ENCODE measurements around the gene OSBP. TPM values are rescaled to one million over a fixed set of nuclear protein-coding genes. Genes with fewer than 3 reads are reported as not detected.
A peak's percentile ranks its signal among the peaks of the same experiment; 100 is the strongest.

Gene OSBP
- total RNA-seq, 1 experiment from 2014 or later = 49.7 TPM

- ChIA-PET CTCF (no interaction called here), POLR2A (ENCODE audit: unreplicated experiment) (no interaction called here)
- no peak for DNase-seq
- H2AFZ ChIP-seq = no peak overlapping the region
- BruUV-seq (replicated peaks) = no TSS peak
- peaks cover 32% of the 10 kb centered on the region for H3K4me1 ChIP-seq (replicated peaks; ENCODE audit: insufficient read depth)
- no peak overlapping the region for H3K27ac ChIP-seq
- H3K9me3 ChIP-seq (ENCODE audit: insufficient read depth, low read depth) = no peaks in the 10 kb centered on the region
- H3K36me3 ChIP-seq (ENCODE audit: low read depth) = no peaks in the 10 kb centered on the region
- no peaks in the 10 kb centered on the region for H3K9me2 ChIP-seq (ENCODE audit: insufficient read depth)
- H4K20me1 ChIP-seq (ENCODE audit: insufficient read depth) = peaks cover 4% of the 10 kb centered on the region; the same call in 1 of the 2 replicates
- no peaks in the 10 kb centered on the region for H3K79me2 ChIP-seq (ENCODE audit: low read depth)
- H3K4me2 ChIP-seq = peak overlapping the region; percentile 54; the same call in 1 of the 2 replicates
- no peak overlapping the region for H3K4me3 ChIP-seq
- peaks cover 66% of the 10 kb centered on the region for H3F3A ChIP-seq (ENCODE audit: insufficient read depth, low read depth)
- intact Hi-C loops (cut with micrococcal nuclease; ENCODE audit: unreplicated experiment) = loop anchor here (5.0 to 10.0 kb wide), 4 partner anchors 204 to 1779 kb away; partner anchors contain the start of genes DTX4, LPXN, STX3 and ZFP91
- no peak for TF ChIP-seq EZH2 (IDR thresholded peaks at IDR 0.05; ENCODE audit: low read depth)
- TF ChIP-seq, protein P1, sequence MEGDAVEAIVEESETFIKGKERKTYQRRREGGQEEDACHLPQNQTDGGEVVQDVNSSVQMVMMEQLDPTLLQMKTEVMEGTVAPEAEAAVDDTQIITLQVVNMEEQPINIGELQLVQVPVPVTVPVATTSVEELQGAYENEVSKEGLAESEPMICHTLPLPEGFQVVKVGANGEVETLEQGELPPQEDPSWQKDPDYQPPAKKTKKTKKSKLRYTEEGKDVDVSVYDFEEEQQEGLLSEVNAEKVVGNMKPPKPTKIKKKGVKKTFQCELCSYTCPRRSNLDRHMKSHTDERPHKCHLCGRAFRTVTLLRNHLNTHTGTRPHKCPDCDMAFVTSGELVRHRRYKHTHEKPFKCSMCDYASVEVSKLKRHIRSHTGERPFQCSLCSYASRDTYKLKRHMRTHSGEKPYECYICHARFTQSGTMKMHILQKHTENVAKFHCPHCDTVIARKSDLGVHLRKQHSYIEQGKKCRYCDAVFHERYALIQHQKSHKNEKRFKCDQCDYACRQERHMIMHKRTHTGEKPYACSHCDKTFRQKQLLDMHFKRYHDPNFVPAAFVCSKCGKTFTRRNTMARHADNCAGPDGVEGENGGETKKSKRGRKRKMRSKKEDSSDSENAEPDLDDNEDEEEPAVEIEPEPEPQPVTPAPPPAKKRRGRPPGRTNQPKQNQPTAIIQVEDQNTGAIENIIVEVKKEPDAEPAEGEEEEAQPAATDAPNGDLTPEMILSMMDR (conservative IDR thresholded peaks at IDR 0.05) = no peak
- no peaks in the 10 kb centered on the region for H3K27me3 ChIP-seq (ENCODE audit: insufficient read depth, low read depth)
Measured at GRCh38 chr11:59553323-59553722, 62.3 kb downstream of the OSBP start.

DNA sequence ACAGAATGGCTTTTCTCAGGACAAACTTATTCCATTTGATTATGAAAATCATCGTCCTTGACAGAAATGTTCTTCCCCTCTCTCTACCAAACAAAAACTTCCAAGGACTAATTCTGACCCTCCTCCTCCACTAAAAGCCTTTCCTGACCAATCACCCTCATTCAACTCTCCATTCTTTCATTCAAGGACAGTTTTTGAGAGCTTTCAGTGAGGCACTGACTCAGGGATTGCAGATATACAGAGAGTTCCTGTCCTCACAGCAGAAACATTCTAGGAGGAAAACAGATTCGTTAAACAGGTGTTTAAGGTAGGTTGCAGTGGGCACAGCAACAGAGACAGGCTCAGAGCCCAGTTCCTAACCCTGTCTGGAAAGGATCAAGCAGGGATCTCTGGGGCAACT is 62.7 kb downstream of the OSBP start:
- H3K4me3 ChIP-seq = peak overlapping the region; percentile 19; the same call in 1 of the 2 replicates
- H3F3A ChIP-seq (ENCODE audit: insufficient read depth, low read depth) = peaks cover 66% of the 10 kb centered on the region
- H3K4me2 ChIP-seq = peak overlapping the region; percentile 54
- H3K79me2 ChIP-seq (ENCODE audit: low read depth) = no peaks in the 10 kb centered on the region
- no peaks in the 10 kb centered on the region for H3K27me3 ChIP-seq (ENCODE audit: insufficient read depth, low read depth)
- no peaks in the 10 kb centered on the region for H3K36me3 ChIP-seq (ENCODE audit: low read depth)
- ChIA-PET POLR2A (ENCODE audit: unreplicated experiment) (no interaction called here), CTCF (interaction anchor here (0.7 kb wide), 1 partner anchor 118 kb away, joined by 3 read pairs; no protein-coding TSS in a partner anchor)
- H3K4me1 ChIP-seq (replicated peaks; ENCODE audit: insufficient read depth) = peaks cover 37% of the 10 kb centered on the region
- 0 out of 2 replicates have a peak overlapping the region, but pooled peaks have one; percentile 27 for H3K27ac ChIP-seq
- BruUV-seq (replicated peaks) = no TSS peak
- DNase-seq = no peak
- H3K9me2 ChIP-seq (ENCODE audit: insufficient read depth) = no peaks in the 10 kb centered on the region
- no peaks in the 10 kb centered on the region for H3K9me3 ChIP-seq (ENCODE audit: insufficient read depth, low read depth)
- TF ChIP-seq, protein P1 (conservative IDR thresholded peaks at IDR 0.05) = no peak
- TF ChIP-seq EZH2 (IDR thresholded peaks at IDR 0.05; ENCODE audit: low read depth) = no peak
- peaks cover 4% of the 10 kb centered on the region; the same call in 1 of the 2 replicates for H4K20me1 ChIP-seq (ENCODE audit: insufficient read depth)
- H2AFZ ChIP-seq = peak overlapping the region; percentile 37; the same call in 1 of the 2 replicates
- intact Hi-C loops (cut with micrococcal nuclease; ENCODE audit: unreplicated experiment) = loop anchor here (5.0 to 10.0 kb wide), 4 partner anchors 204 to 1778 kb away; partner anchors contain the start of genes DTX4, LPXN, STX3 and ZFP91

- peak overlapping the region; percentile 85 for H3K27ac ChIP-seq
- POLR2A ChIA-PET (ENCODE audit: unreplicated experiment) = no interaction called here
Measured at GRCh38 chr11:59551659-59552521, 63.7 kb downstream of the OSBP start.

More at GRCh38 chr11:59551659-59552521, 63.7 kb downstream of the OSBP start:
- H3K4me2 ChIP-seq = peak overlapping the region; percentile 73
- peak overlapping the region; percentile 89 for H2AFZ ChIP-seq
- H3K4me3 ChIP-seq = peak overlapping the region; percentile 71
- no TSS peak for BruUV-seq (replicated peaks)
- H3K27me3 ChIP-seq (ENCODE audit: insufficient read depth, low read depth) = no peaks in the 10 kb centered on the region
- no peaks in the 10 kb centered on the region for H3K36me3 ChIP-seq (ENCODE audit: low read depth)
- CTCF ChIA-PET = interaction anchor here (0.7 kb wide), 1 partner anchor 119 kb away, joined by 3 read pairs; no protein-coding TSS in a partner anchor
- DNase-seq = peak; percentile 26 to 38
- TF ChIP-seq, protein P1 (conservative IDR thresholded peaks at IDR 0.05) = no peak
- no peak for TF ChIP-seq EZH2 (IDR thresholded peaks at IDR 0.05; ENCODE audit: low read depth)
- intact Hi-C loops (cut with micrococcal nuclease; ENCODE audit: unreplicated experiment) = loop anchor here (1.0 to 10.0 kb wide), 8 partner anchors 8 to 1777 kb away; partner anchors contain the start of genes DTX4, LPXN, MRPL16 and STX3
- H4K20me1 ChIP-seq (ENCODE audit: insufficient read depth) = peaks cover under 1% of the 10 kb centered on the region; the same call in 1 of the 2 replicates
- H3K9me2 ChIP-seq (ENCODE audit: insufficient read depth) = no peaks in the 10 kb centered on the region
- H3K9me3 ChIP-seq (ENCODE audit: insufficient read depth, low read depth) = no peaks in the 10 kb centered on the region
- peaks cover 59% of the 10 kb centered on the region for H3F3A ChIP-seq (ENCODE audit: insufficient read depth, low read depth)
- peaks cover 37% of the 10 kb centered on the region for H3K4me1 ChIP-seq (replicated peaks; ENCODE audit: insufficient read depth)
- H3K79me2 ChIP-seq (ENCODE audit: low read depth) = no peaks in the 10 kb centered on the region
